Limb (tissue), 2 donors: ENCODE data around the gene CA10.
A peak's percentile ranks its signal among the peaks of the same experiment; 100 is the strongest.

Experiments
- DNase-seq, 2 donors: peaks; one replicate each; pipeline ENCODE4 v3.0.0-alpha.2; 2016; ENCODE audit errors: extremely low spot score in 2 of 2

The CA10 gene

GRCh38 chr17:52048137-52048898 is 110.2 kb downstream of the CA10 start:
- DNase-seq = no peak

- DNase-seq = peak in 1 of 2 donors; percentile 29
Observed at GRCh38 chr17:52047086-52047485, 111.4 kb downstream of the CA10 start.

GRCh38 chr17:52041123-52041617 is 117.3 kb downstream of the CA10 start:
- no peak for DNase-seq

- DNase-seq = no peak
Observed at GRCh38 chr17:52036416-52036815, 122.1 kb downstream of the CA10 start.

GRCh38 chr17:52035336-52035915 is 123.1 kb downstream of the CA10 start:
- DNase-seq = no peak

GRCh38 chr17:52032454-52032853 is 126.1 kb downstream of the CA10 start:
- no peak for DNase-seq

GRCh38 chr17:52030052-52030451 is 128.5 kb downstream of the CA10 start:
- DNase-seq = no peak

GRCh38 chr17:52027620-52028295 is 130.8 kb downstream of the CA10 start:
- no peak for DNase-seq

GRCh38 chr17:52027081-52027480 is 131.4 kb downstream of the CA10 start:
- DNase-seq = no peak

- DNase-seq = no peak
Observed at GRCh38 chr17:52026075-52026474, 132.4 kb downstream of the CA10 start.

GRCh38 chr17:52025236-52025635 is 133.3 kb downstream of the CA10 start:
- DNase-seq = no peak

GRCh38 chr17:52024300-52024870 is 134.1 kb downstream of the CA10 start:
- peak; percentile 6 to 32 for DNase-seq

- no peak for DNase-seq
Observed at GRCh38 chr17:52011064-52011463, 147.4 kb downstream of the CA10 start.

- no peak for DNase-seq
Observed at GRCh38 chr17:51999654-52000053, 158.9 kb downstream of the CA10 start.

GRCh38 chr17:51997723-51998122 is 160.8 kb downstream of the CA10 start:
- no peak for DNase-seq

GRCh38 chr17:51995797-51996403 is 162.6 kb downstream of the CA10 start:
- DNase-seq = no peak

GRCh38 chr17:51992864-51993416 is 165.6 kb downstream of the CA10 start:
- no peak for DNase-seq

GRCh38 chr17:51971121-51971520 is 187.4 kb downstream of the CA10 start:
- no peak for DNase-seq

GRCh38 chr17:51961689-51962088 is 196.8 kb downstream of the CA10 start:
- DNase-seq = no peak

- no peak for DNase-seq
Observed at GRCh38 chr17:51957786-51958185, 200.7 kb downstream of the CA10 start.

- no peak for DNase-seq
Observed at GRCh38 chr17:51955245-51955644, 203.3 kb downstream of the CA10 start.
